Right lobe of liver (tissue), 6 donors: ENCODE results near the gene XPR1. TPM values are rescaled to one million over a fixed set of nuclear protein-coding genes. Genes with fewer than 3 reads are reported as not detected.
A peak's percentile ranks its signal among the peaks of the same experiment; 100 is the strongest.

Experiments used
- ATAC-seq, 4 donors: fragments of 200-7000 bp; cut with Tn5 transposase; one replicate each; pipeline ENCODE4 v1.9.1; 2020; ENCODE audit warnings: mild to moderate bottlenecking in 4 of 4, moderate library complexity in 4 of 4
- DNase-seq, 3 donors: peaks; one replicate each; pipeline ENCODE4 v3.0.0-alpha.2; 2020
- H3K27ac ChIP-seq, 3 donors: fragments of 200-600 bp; one replicate each; pipeline ENCODE4 v1.8.0; 2022
- H3K27me3 ChIP-seq, 2 donors: fragments of 200-600 bp; one replicate each; pipeline ENCODE4 v1.8.0; 2022
- H3K36me3 ChIP-seq, 4 donors: fragments of 200-600 bp; sonication (generic) in 1 of 4; one replicate each; pipeline versions ENCODE4 v1.5.1 to v1.8.0; 2017 to 2022; ENCODE audit warnings: control low read depth in 1 of 4
- H3K4me1 ChIP-seq, 4 donors: fragments of 200-600 bp; sonication (generic) in 1 of 4; one replicate each; pipeline versions ENCODE4 v1.5.1 to v1.8.0; 2017 to 2022; ENCODE audit warnings: control low read depth in 1 of 4
- H3K4me3 ChIP-seq, 3 donors: fragments of 200-600 bp; one replicate each; pipeline ENCODE4 v1.8.0; 2022
- H3K9me3 ChIP-seq, 4 donors: fragments of 200-600 bp; sonication (generic) in 1 of 4; one replicate each; pipeline versions ENCODE4 v1.5.1 to v1.8.0; 2017 to 2022; ENCODE audit warnings: control low read depth in 1 of 4
- POLR2A ChIP-seq: fragments of 450-650 bp; IDR thresholded peaks from one replicate; pipeline ENCODE4 v1.6.1; 2017; ENCODE audit warnings: antibody characterized with exemption, mild to moderate bottlenecking
- WGBS: methylation state at CpG from one replicate; pipeline ENCODE4 v1.1.6; 2018; ENCODE audit warnings: low coverage, low lambda C conversion rate; ENCODE audit not compliant: insufficient coverage; ENCODE audit errors: missing lambda C conversion rate; 5-methylcytosine and 5-hydroxymethylcytosine counted together
- intact Hi-C, 2 donors: fragments of 100-400 bp; cut with DNase I; formaldehyde crosslinking; loops; one replicate each; pipeline versions ENCODE4 v1.11.2 to v1.14.1; 2022
- total RNA-seq, 6 experiments: library from RNA; depleted of rRNA in 2 of 6; stranded (reverse); fragments of >200 nt in 2 of 6; fragmentation: NEBNext Ultra II Directional in 3 of 6; extraction: Animal tissue kit (Norgen Biotek cat#: 25700) in 3 of 6; gene quantifications; one replicate each; pipeline versions ENCODE4 v1.1.0 to v1.2.4, GENCODE V29; 2016 to 2023
- TF ChIP-seq, protein P1 (sequence below), 4 donors: fragments of 200-600 bp in 3 of 4; fragments of 450-650 bp in 1 of 4; IDR thresholded peaks; one replicate each; pipeline versions ENCODE4 v1.5.1 to v1.8.0; 2016 to 2022; ENCODE audit warnings: antibody characterized with exemption in 4 of 4, mild to moderate bottlenecking in 2 of 4
- donor health status: DM: no; HTN: yes; CAD: no.
- donor health status: DM: no; HTN: no; CAD: no.
- donor health status: DM: no; HTN: no; CAD: no.
- donor health status: DM: no; HTN: yes; CAD: no.
- donor health status: DM: no; HTN: yes; CAD: no.

The XPR1 gene
- total RNA-seq, 6 experiments from 2014 or later = 5.9 to 10.0 (median 9.0) TPM

DNA sequence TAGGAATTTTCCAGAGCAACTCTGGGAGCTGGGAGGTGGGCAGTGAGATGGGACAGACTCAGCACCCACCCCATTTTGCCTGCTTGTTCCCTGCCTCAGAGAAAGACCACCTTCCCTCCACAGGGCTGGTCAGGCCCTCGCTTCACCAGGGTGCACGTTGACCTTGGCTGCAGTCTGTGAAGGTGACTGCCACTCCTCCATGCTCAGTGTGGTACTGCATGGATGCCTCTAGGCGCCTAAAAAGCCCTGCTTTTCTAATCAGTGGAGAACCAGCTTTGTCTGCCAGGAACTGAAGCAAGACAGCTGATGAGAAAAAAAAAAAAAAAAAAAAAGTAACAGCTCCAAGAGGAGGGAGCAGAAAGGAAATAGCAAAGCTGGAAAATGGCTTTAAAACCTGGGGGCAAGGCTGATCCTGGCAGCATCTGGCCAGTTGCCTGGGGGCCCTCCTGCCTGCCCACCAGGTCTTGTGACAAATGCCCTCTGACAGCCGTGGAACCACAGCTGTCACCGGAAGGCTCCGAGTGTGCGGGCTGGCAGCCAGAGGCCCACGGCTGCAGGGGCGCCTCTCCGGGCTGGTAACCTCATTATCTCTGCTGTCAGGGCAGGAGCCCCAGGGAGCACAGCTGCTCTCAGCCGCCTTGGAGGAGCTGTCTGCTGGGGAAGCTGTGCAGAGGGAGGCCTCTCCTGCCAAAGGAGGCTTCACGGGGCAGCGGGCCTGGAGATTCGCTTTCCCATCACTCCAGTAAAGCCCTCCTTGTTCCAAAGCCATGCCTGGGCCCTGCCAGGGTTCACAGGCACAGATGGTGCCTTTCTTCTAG is 294.6 kb downstream of the XPR1 start:
- ATAC-seq = peak in 2 of 4 donors; percentile 24 to 28
- TF ChIP-seq, protein P1, sequence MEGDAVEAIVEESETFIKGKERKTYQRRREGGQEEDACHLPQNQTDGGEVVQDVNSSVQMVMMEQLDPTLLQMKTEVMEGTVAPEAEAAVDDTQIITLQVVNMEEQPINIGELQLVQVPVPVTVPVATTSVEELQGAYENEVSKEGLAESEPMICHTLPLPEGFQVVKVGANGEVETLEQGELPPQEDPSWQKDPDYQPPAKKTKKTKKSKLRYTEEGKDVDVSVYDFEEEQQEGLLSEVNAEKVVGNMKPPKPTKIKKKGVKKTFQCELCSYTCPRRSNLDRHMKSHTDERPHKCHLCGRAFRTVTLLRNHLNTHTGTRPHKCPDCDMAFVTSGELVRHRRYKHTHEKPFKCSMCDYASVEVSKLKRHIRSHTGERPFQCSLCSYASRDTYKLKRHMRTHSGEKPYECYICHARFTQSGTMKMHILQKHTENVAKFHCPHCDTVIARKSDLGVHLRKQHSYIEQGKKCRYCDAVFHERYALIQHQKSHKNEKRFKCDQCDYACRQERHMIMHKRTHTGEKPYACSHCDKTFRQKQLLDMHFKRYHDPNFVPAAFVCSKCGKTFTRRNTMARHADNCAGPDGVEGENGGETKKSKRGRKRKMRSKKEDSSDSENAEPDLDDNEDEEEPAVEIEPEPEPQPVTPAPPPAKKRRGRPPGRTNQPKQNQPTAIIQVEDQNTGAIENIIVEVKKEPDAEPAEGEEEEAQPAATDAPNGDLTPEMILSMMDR (IDR thresholded peaks at IDR 0.05) = no peak
- TF ChIP-seq POLR2A = no peak
- 62% methylated on average over 4 of the region's 14 CpGs for WGBS
- DNase-seq = peak in 1 of 3 donors; percentile 46
- no peak overlapping the region for H3K4me3 ChIP-seq
- H3K9me3 ChIP-seq = no peaks in the 10 kb centered on the region
- H3K27ac ChIP-seq = no peak overlapping the region
- intact Hi-C loops = no loop called here
- no peaks in the 10 kb centered on the region for H3K4me1 ChIP-seq
- no peaks in the 10 kb centered on the region for H3K27me3 ChIP-seq
- H3K36me3 ChIP-seq = no peaks in the 10 kb centered on the region

DNA sequence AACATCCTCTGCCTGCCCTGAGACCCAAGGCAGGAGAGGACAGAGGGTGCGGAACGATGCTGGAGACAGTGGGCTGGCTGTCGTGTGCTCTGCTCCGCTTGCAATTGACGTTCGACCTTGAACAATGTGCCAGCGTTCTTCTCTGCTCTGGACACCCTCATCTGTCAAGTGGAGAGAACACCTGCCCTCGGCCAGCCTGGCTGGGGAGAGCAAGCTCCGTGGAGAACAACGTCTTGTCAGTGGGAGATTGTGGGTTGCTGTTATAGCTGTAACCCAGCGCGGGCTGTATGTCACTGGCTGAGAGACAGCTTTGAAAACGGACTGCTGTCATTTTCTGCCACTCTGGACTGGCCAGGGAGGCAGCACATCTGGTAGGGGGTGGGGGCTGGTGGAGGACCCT is 295.5 kb downstream of the XPR1 start:
- ATAC-seq (no peak), DNase-seq (peak in 1 of 3 donors; percentile 30)
- intact Hi-C loops = no loop called here
- H3K27me3 ChIP-seq = no peaks in the 10 kb centered on the region
- no peak overlapping the region for H3K27ac ChIP-seq
- no peaks in the 10 kb centered on the region for H3K36me3 ChIP-seq
- H3K4me3 ChIP-seq = no peak overlapping the region
- H3K9me3 ChIP-seq = no peaks in the 10 kb centered on the region
- WGBS = 63% methylated on average over 4 of the region's 13 CpGs
- TF ChIP-seq, protein P1 (IDR thresholded peaks at IDR 0.05) = no peak
- no peak for TF ChIP-seq POLR2A
- no peaks in the 10 kb centered on the region for H3K4me1 ChIP-seq

DNA sequence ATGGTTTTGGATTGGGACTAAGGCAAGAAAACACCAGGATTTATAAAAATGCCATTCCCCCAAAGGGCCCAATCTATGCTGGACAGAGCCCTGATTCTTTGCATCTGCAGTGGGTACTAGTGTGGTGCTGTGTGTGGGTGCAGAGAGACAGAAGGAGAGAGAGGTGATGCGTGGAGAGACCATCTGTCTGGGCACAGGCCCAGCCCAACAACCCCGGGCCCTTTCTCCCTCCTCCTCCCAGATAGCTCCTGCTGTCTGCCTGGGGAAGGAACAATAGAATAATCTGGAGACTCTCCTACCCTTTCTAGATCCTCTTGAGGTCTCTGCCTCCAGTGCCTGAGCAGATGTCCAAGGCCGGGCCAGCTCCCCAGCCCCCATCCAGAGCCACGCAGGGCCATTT is 296.0 kb downstream of the XPR1 start:
- Histone ChIP-seq H3K9me3 (no peaks in the 10 kb centered on the region), H3K36me3 (no peaks in the 10 kb centered on the region), H3K27me3 (no peaks in the 10 kb centered on the region), H3K4me1 (no peaks in the 10 kb centered on the region), H3K27ac (no peak overlapping the region), H3K4me3 (no peak overlapping the region)
- ATAC-seq (no peak), DNase-seq (peak in 1 of 3 donors; percentile 16)
- TF ChIP-seq, protein P1 (IDR thresholded peaks at IDR 0.05) = no peak
- no peak for TF ChIP-seq POLR2A
- intact Hi-C loops = no loop called here
- 85% methylated on average over 2 of the region's 4 CpGs for WGBS

DNA sequence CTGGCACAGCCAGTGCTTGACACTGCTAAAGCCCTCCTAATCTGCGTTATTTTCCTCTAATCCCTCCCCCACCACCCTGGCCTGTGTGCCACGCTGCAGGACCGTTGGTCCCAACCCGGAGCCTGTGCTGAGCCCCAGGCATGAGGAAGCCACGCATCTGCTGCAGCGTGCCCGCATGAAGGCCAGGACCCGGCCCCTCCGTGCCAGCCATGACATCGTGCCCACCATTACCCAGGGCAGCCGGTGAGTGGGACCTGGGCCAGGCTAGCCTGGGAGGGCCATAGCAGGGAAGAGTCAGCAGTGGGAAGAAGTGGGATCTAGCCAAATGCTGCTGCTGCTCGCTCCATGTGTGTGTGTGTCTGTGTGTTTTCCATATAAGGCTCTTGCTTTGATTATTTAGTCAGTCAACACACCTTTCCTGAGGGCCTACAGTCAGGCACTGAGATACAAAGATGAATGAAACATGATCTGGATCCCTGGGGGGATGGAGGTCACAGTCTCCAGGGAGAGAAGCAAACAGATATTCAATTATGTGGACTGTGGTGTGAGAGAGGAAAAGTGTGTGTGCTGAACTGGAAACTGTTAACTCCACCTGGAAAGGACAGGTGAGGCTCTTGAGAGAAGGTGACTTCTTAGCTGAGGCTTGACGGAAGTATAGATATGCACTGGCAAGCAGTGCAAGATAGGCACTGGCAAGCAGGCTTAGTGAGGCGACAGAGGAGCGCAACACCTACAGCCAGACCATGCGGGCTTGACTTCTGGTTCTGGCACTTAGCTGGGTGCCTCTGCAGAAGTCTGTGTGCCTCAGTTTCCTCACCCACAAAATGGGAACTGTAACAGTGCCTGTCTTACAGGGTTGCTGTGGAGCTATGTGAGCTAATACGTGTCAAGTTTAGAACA is 296.8 kb downstream of the XPR1 start:
- H3K27ac ChIP-seq = no peak overlapping the region
- 85% methylated on average over 7 of the region's 17 CpGs for WGBS
- intact Hi-C loops = no loop called here
- TF ChIP-seq, protein P1 (IDR thresholded peaks at IDR 0.05) = no peak
- TF ChIP-seq POLR2A = no peak
- no peak overlapping the region for H3K4me3 ChIP-seq
- no peaks in the 10 kb centered on the region for H3K4me1 ChIP-seq
- no peaks in the 10 kb centered on the region for H3K9me3 ChIP-seq
- H3K27me3 ChIP-seq = no peaks in the 10 kb centered on the region
- ATAC-seq (no peak), DNase-seq (no peak)
- no peaks in the 10 kb centered on the region for H3K36me3 ChIP-seq
